ENCODE data around the gene COMMD3.
A peak's percentile ranks its signal among the peaks of the same experiment; 100 is the strongest.
"Not testable (repeated sequence)": the region's sequence is repeated elsewhere in the genome, so short reads cannot be mapped to it uniquely, and the experiment has no call there.

COMMD3 gene

GRCh38 chr10:22338931-22339330 lies 22.7 kb downstream of the COMMD3 start:
- no peak for DNase-seq (ENCODE audit: low read depth)

- no peak for DNase-seq (ENCODE audit: low read depth)
These were observed 23.7 kb downstream of the COMMD3 start for GRCh38 chr10:22339761-22340328.

GRCh38 chr10:22340329-22341189 lies 24.4 kb downstream of the COMMD3 start:
- peak; percentile 60 for DNase-seq (ENCODE audit: low read depth)

- no peak for DNase-seq (ENCODE audit: low read depth)
These were observed 25.2 kb downstream of the COMMD3 start for GRCh38 chr10:22341190-22341925.

GRCh38 chr10:22341926-22342196 lies 25.7 kb downstream of the COMMD3 start:
- no peak for DNase-seq (ENCODE audit: low read depth)

- no peak for DNase-seq (ENCODE audit: low read depth)
These were observed 26.2 kb downstream of the COMMD3 start for GRCh38 chr10:22342421-22342820.

GRCh38 chr10:22343731-22344130 lies 27.5 kb downstream of the COMMD3 start:
- no peak for DNase-seq (ENCODE audit: low read depth)

- DNase-seq (ENCODE audit: low read depth) = no peak
These were observed 28.1 kb downstream of the COMMD3 start for GRCh38 chr10:22344249-22344648.

GRCh38 chr10:22344781-22345300 lies 28.7 kb downstream of the COMMD3 start:
- no peak for DNase-seq (ENCODE audit: low read depth)

- DNase-seq (ENCODE audit: low read depth) = no peak
These were observed 29.3 kb downstream of the COMMD3 start, which contains the start of gene SPAG6 for GRCh38 chr10:22345301-22346095. TSS of gene SPAG6 (plus strand) at chr10:22345496. CDS start at chr10:22345612, 116 bp downstream.

- no peak for DNase-seq (ENCODE audit: low read depth)
These were observed 30.0 kb downstream of the COMMD3 start for GRCh38 chr10:22346096-22346661.

GRCh38 chr10:22349755-22350154 lies 33.6 kb downstream of the COMMD3 start:
- no peak for DNase-seq (ENCODE audit: low read depth)

GRCh38 chr10:22351131-22351703 lies 35.0 kb downstream of the COMMD3 start:
- no peak for DNase-seq (ENCODE audit: low read depth)

- DNase-seq (ENCODE audit: low read depth) = no peak
These were observed 40.2 kb downstream of the COMMD3 start for GRCh38 chr10:22356324-22356873.

- not testable (repeated sequence) for DNase-seq (ENCODE audit: low read depth)
These were observed 41.6 kb downstream of the COMMD3 start for GRCh38 chr10:22357770-22358169.

GRCh38 chr10:22363305-22363704 lies 47.1 kb downstream of the COMMD3 start:
- no peak for DNase-seq (ENCODE audit: low read depth)

- DNase-seq (ENCODE audit: low read depth) = no peak
These were observed 48.4 kb downstream of the COMMD3 start for GRCh38 chr10:22364407-22365140.

GRCh38 chr10:22365233-22365632 lies 49.0 kb downstream of the COMMD3 start:
- DNase-seq (ENCODE audit: low read depth) = no peak

- peak; percentile 3 for DNase-seq (ENCODE audit: low read depth)
These were observed 49.7 kb downstream of the COMMD3 start for GRCh38 chr10:22365644-22366434.

- DNase-seq (ENCODE audit: low read depth) = no peak
These were observed 50.2 kb downstream of the COMMD3 start for GRCh38 chr10:22366435-22366703.

Data from stromal cell of bone marrow (primary cell).